ENCODE data around the gene CISD3.

The CISD3 gene

GRCh38 chr17:38741921-38742410, 11.8 kb downstream of the CISD3 start:
- in situ Hi-C loops (cut with HindIII; ENCODE audit: low sequenced_read_pairs): no loop called here

- in situ Hi-C loops (cut with HindIII; ENCODE audit: low sequenced_read_pairs): no loop called here
Measured at GRCh38 chr17:38742411-38743308, 12.5 kb downstream of the CISD3 start.

DNA sequence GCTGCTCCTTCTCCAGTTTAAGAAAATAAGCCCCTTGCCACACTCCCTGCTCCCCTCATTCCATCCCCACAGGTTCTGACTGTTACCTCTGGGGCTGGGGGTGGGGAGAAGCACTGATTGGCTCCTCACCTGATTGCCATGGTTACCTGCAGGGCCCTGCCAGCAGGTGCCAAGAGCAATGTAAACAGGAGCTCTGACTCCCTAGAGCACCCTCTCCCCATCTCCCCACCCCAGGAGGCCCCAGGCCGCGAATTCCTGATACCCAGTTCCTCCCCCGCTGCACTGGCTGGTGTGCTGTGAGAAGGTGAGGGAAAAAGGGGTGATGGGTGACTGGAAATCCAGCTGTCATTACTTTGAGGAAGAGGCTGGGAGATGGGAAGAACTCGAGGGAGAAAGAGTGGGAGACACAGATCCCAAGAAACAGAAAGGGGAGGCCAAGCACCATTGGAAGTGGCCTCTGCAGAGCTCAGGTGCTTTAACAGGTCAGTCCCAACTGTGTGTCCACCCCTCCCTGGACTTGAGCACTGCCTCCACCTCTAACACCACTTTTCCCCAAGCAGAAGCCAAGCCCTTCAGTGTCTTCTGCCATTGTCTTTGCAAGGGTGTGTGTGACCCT, 13.5 kb downstream of the CISD3 start:
- in situ Hi-C loops (cut with HindIII; ENCODE audit: low sequenced_read_pairs): no loop called here

- in situ Hi-C loops (cut with HindIII; ENCODE audit: low sequenced_read_pairs): no loop called here
Measured at GRCh38 chr17:38745545-38745944, 15.4 kb downstream of the CISD3 start.

DNA sequence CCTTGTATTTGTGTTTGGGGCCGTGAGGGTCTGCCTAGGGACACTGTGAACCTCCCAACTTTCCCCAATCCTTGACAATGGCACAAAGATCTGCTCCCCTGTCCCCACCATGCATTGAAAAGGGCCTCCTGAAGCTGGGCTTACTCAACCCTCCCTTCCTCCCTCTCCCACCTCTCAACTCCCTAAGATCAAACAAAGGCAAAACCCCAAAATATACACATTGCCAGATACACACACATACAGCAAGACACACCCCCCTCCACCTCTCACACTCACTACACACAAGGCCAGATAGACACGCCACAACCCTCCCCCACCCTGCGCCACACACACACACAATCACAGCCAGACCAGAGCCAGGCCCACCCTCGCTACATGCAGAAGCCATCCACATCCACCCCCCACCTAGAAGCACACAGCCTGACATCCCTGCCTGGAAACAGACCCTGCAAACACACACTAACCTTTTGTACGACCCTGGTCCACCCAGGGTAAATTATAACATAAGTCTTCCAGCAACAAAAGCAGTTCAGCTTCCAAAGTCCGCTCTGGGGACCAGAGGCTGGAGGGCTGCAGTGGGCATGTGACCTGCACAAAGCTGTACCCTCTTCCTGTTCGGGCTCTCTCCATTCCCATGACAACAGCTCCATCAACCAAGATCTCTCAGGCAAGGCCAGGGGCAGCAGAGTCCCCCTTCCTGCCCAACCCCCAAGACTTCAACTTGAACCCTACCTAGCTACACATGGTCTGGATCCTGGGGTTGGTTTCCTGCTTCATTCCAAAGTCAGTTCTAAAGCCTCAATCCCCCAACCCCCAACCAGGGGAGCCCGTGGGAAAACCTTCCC, 16.1 kb downstream of the CISD3 start:
- in situ Hi-C loops (cut with HindIII; ENCODE audit: low sequenced_read_pairs): no loop called here

- in situ Hi-C loops (cut with HindIII; ENCODE audit: low sequenced_read_pairs): no loop called here
Measured at GRCh38 chr17:38746849-38747462, 16.8 kb downstream of the CISD3 start.

DNA sequence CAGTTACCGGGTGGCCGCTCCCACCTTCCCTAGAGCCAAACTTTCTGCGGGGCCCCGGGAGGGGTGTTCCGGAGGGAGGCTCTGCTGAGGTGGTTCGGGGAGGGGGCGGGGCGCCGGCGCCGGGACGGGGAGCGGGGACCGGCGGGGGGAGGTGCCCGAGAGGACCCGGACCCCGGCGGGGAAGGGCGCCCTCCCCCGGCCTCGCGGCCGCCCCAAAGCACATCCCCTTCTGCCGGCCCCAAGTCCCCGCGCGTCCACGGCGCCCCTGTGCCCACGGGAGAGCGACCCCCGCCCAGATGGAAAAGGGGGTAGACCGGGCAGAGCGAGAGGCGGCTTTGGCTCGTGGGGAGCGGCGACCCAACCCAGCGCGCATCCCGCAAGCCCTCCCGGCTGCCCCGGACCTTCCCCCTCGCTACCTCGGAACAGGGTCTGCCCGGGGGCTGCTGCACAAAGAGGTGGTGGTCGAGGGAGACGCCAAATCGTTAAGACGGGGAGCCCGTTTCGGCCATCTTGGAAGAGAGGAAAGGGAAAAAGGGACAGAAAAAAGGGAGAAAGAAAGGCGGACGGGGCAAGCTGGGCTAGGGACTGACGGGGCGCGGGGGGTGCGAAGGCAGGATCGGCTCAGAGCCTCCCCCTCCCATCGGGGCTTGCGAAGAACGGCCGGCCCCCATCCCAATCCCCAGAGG, 17.5 kb downstream of the CISD3 start:
- in situ Hi-C loops (cut with HindIII; ENCODE audit: low sequenced_read_pairs): no loop called here

DNA sequence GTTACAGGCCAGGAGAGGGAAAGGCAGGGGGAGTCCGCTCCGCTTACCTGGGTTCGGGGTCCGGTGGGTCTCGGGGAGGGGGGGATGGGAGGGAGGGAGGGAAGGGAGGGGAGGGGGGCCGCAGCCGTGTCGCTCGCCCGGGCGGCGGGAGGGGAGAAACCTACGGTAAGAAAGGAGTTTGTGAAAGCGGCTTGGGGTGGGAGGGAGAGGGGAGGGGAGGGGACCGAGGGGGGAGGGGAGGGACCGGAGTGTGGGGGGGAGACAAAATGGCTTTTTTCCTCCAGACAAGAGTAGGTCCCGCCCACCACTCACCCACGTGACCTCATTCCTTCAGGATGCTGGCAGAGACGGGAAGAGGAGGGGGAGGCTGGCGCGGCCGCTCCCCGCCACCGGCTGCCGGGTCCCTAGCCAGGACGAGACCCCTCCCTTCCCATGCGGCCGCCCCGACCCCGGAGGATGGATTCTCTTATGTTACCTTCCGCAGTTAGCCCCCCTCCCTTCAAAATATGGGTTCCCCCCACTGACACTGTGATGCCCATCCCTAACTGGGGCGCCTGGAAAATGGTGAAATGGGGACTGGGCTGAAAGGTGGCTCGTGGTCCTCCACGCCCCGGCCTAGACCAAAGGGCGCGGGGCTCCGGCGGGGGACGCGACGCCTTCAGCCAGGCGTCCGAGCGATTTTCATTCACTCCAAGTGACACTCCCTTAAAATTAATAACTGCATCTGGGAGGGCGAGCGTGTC, 18.2 kb downstream of the CISD3 start, which contains the start of gene PCGF2:
PCGF2 (minus strand) TSS at position 188 of the 743 bp plus-strand sequence. CDS start 7,934 bp downstream, outside the sequence.
- in situ Hi-C loops (cut with HindIII; ENCODE audit: low sequenced_read_pairs): no loop called here

DNA sequence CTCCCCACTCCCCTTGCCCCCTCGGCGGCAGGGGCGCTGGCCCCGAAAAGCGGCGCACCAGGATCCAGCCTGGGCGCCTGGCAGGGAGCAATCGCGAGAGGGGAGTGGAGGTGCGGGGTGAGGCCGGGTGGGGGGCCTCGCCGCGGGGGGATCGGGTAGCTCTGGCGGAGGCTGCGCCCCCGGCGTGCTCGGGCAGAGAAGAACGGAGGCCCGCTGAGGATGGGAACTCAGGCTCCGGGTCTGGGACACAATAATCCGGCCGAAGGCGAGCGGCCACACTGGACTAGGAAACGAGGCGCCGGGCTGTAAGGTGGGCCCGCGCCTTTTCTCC, 18.7 kb downstream of the CISD3 start:
- in situ Hi-C loops (cut with HindIII; ENCODE audit: low sequenced_read_pairs): no loop called here

DNA sequence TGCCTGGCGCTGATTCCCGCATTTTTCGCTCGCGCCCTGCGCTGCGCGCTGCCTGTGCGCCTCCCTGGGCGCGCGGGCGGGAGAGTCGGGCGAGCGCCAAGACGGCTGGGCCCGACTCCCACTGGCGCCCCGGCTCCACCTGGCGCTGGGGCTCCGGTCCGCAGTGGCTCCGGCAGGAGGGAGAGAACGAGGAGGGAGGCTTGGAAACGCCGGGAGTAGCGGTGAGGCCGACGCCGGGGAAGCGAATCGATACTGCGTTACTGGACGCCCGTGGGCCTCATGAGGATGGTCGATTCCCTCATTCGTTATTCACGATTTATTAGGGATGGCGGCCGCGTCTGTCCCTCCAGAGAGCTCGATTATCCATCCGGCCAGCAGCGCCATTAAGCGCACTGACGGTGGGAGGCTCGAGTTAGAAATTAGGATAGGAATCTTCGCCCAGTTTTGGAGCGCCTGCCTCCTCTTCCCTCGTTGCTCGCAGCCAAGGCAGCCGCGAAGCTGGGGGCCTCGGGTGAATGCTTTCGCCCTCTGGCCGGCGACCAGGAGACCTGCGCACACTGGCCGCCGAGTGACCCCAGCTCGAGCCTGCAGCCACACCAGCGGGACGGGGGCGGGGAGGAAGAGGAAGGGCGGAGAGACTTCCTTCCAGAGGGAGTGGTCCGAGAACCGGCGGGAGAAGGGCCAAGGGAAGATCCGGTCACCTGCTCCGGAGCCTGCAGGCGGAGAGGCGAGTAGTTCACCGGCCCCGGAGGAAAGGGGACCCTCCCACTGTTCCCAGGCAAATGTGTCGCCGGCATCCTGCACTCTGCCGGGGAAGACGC, 19.3 kb downstream of the CISD3 start:
- in situ Hi-C loops (cut with HindIII; ENCODE audit: low sequenced_read_pairs): no loop called here

GRCh38 chr17:38750044-38750311, 19.8 kb downstream of the CISD3 start:
- in situ Hi-C loops (cut with HindIII; ENCODE audit: low sequenced_read_pairs): no loop called here

DNA sequence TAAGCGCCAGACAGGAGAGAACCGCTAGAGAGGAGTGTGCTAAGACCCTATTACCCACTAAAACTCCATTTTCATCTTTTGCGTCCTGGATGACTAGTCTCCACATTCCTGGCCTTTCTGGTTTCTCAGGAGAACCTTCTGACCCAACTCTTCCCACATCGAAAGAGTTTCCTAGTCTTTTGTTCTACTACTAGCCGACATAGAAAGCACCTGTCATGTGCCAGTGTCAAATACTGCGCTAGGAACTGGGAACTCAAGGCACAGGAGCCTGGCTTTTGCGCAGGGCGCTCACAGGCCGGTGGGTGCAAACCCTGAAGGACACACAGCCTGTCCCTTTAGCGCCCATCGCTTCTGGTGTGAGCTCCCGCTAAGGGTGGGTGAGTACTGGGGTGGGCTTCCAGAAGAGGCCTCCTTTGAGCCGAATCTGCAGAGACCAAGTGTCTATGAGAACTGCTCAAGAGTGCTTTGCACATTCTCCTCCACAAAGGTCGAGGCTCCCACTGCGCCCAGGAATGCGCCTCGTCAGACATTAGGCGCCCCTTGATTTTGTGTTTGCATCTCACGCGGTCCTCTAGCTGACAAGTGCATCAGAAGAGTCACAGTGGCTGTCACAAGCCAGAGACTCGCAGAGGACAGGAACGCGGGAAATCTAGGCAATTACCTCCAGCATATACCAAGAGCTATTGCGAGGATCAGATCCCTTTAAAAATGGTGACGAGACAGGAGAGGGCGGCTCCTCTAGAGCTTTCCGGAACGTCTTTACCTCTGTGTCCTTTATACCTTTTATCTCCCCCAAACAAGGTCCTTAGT, 20.4 kb downstream of the CISD3 start:
- in situ Hi-C loops (cut with HindIII; ENCODE audit: low sequenced_read_pairs): no loop called here

- in situ Hi-C loops (cut with HindIII; ENCODE audit: low sequenced_read_pairs): no loop called here
Measured at GRCh38 chr17:38751144-38751807, 21.1 kb downstream of the CISD3 start.

DNA sequence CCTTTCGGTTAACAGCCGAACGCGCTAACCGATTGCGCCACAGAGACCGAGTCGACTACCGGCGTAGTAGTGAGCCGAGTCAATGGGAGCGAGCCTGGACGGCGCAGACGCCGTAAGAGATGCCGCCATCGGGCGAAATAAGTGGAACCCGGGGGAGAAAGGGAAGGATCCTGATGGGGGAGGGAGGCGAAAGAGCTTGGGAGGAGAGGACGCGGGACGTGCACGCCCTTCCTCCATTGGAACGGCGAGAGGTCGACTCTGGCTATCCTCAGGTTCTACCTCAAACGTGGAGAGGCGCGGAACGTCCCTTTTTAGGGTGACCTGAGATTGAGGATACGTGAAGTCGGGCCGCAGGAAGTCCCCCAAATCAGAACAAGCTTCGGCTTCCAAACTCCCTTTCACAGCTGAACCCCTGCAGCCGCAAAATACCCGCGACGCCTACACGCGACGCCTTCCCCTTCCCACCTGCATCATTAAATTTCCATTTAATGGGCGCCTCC, 21.7 kb downstream of the CISD3 start:
- in situ Hi-C loops (cut with HindIII; ENCODE audit: low sequenced_read_pairs): no loop called here

DNA sequence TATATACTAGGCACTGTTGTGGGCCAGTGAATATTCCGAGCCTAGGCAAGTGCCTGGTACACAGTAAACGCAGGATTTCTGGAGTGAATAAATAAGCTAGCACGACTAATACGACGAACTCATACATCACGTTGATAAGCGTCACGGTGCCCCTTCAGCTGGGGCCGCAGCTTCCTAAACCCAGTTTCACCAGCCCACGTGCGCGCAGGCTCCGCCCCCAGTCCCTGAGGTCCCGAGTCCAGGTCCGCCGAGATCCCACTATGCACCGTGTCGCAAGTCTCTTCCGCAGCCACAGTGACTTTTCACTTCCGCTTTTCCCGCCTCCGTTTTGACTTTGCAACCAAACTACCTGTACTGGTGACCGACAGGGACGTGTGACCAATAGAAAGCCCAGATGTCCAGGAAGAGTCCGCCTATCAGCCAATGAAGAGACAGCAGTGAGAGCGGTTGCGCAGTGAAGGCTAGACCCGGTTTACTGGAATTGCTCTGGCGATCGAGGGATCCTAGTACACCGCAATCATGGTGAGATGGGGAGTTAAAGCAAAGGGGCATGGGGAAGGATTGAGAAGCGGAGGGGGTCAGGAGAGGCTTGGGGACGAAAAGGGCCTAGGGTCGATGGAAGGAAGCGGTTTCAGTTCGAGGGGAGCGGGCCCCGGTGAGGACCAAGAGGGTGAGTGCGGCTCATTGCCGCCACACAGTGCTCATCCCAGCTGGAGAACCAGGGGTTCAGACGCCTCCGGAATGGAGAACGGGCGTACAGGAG, 22.3 kb downstream of the CISD3 start, which contains the start of gene PSMB3:
PSMB3 (plus strand) TSS at position 434 of the 763 bp plus-strand sequence; CDS start at position 520, 86 bp downstream.
- in situ Hi-C loops (cut with HindIII; ENCODE audit: low sequenced_read_pairs): no loop called here

DNA sequence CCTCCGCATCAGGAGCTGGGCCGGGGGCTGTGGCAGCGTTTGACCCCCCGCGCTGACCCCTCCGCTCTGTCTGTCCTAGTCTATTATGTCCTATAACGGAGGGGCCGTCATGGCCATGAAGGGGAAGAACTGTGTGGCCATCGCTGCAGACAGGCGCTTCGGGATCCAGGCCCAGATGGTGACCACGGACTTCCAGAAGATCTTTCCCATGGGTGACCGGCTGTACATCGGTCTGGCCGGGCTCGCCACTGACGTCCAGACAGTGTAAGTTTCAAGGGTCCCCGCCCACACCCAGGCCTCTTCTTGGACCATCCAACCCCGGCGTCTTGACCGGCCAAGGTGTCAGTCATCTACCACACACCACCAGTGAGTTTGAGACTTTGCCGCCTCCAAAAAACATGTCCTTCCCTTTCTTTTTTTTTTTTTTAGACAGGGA, 22.9 kb downstream of the CISD3 start:
- in situ Hi-C loops (cut with HindIII; ENCODE audit: low sequenced_read_pairs): no loop called here
